ENCODE measurements around the gene C1orf232. TPM values are rescaled to one million over a fixed set of nuclear protein-coding genes. Genes with fewer than 3 reads are reported as not detected.

The C1orf232 gene
- total RNA-seq, 1 experiment from 2014 or later, result not detected

- H2AFZ ChIP-seq (ENCODE audit: low read depth, low read length, poor library complexity, severe bottlenecking), result no peak overlapping the region
Observed at GRCh38 chr1:26127235-26128163, 41.3 kb downstream of the C1orf232 start.

More at GRCh38 chr1:26127235-26128163, 41.3 kb downstream of the C1orf232 start:
- Histone ChIP-seq H3K79me2 (ENCODE audit: insufficient read depth, low read length) (peaks cover 4% of the 10 kb centered on the region; the same call in 1 of the 2 replicates), H3K9me3 (ENCODE audit: control insufficient read depth in 1 of 2, insufficient read depth in 1 of 2, low read depth in 1 of 2, low read length in 2 of 2) (no peaks in the 10 kb centered on the region), H3K27ac (ENCODE audit: low read depth, low read length) (no peak overlapping the region), H3K4me2 (ENCODE audit: low read length) (no peak overlapping the region), H3K9me2 (ENCODE audit: insufficient read depth) (no peaks in the 10 kb centered on the region), H3K4me3 (replicated peaks in 1 of 2; ENCODE audit: low read depth in 1 of 2, low read length in 2 of 2) (no peak overlapping the region), H3K27me3 (ENCODE audit: insufficient read depth, low read length) (no peaks in the 10 kb centered on the region), H3K36me3 (ENCODE audit: control insufficient read depth in 1 of 2, insufficient read depth in 2 of 2, low read length in 2 of 2) (no peaks in the 10 kb centered on the region), H3K9ac (ENCODE audit: low read length) (no peak overlapping the region), H4K20me1 (ENCODE audit: insufficient read depth) (no peaks in the 10 kb centered on the region), H3K4me1 (ENCODE audit: control insufficient read depth in 1 of 2, insufficient read depth in 2 of 2, low read length in 2 of 2) (peaks cover 11 to 32% of the 10 kb centered on the region in 2 experiments; a peak in 3 of 4 replicates)
- ATAC-seq (no peak), DNase-seq (ENCODE audit: low read depth, low spot score) (no peak)
- no TSS peak for BruUV-seq (replicated peaks)
- CTCF ChIA-PET, result interaction anchor here (0.8 to 2.0 kb wide), 4 partner anchors 18 to 106 kb away, joined by 4 to 6 read pairs (median 4); partner anchors contain the start of genes CEP85 and ZNF593
- RAD21 ChIA-PET (ENCODE audit: low non-redundant PET in 1 of 2, low total read pairs in 2 of 2, uncharacterized antibody in 2 of 2, unreplicated experiment in 2 of 2), result no interaction called here
- intact Hi-C loops (cut with micrococcal nuclease), result no loop called here
- TF ChIP-seq CBX3 (IDR thresholded peaks at IDR 0.05; ENCODE audit: low read depth), result no peak
- TF ChIP-seq, protein P1, sequence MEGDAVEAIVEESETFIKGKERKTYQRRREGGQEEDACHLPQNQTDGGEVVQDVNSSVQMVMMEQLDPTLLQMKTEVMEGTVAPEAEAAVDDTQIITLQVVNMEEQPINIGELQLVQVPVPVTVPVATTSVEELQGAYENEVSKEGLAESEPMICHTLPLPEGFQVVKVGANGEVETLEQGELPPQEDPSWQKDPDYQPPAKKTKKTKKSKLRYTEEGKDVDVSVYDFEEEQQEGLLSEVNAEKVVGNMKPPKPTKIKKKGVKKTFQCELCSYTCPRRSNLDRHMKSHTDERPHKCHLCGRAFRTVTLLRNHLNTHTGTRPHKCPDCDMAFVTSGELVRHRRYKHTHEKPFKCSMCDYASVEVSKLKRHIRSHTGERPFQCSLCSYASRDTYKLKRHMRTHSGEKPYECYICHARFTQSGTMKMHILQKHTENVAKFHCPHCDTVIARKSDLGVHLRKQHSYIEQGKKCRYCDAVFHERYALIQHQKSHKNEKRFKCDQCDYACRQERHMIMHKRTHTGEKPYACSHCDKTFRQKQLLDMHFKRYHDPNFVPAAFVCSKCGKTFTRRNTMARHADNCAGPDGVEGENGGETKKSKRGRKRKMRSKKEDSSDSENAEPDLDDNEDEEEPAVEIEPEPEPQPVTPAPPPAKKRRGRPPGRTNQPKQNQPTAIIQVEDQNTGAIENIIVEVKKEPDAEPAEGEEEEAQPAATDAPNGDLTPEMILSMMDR (IDR thresholded peaks at IDR 0.05 in 2 of 3, conservative IDR thresholded peaks at IDR 0.05 in 1 of 3; ENCODE audit: borderline replicate concordance in 1 of 3, insufficient read depth in 1 of 3, low read depth in 2 of 3, low read length in 2 of 3), result no peak
- no peak for TF ChIP-seq SP1 (IDR thresholded peaks at IDR 0.05; ENCODE audit: low read depth)
- no peak for TF ChIP-seq JUND (IDR thresholded peaks at IDR 0.05)
- no peak for TF ChIP-seq RAD21 (IDR thresholded peaks at IDR 0.05; ENCODE audit: low read depth)
- TF ChIP-seq TCF7L2 (IDR thresholded peaks at IDR 0.05; ENCODE audit: borderline replicate concordance, extremely low read depth, insufficient read depth, insufficient read length), result no peak
- no peak for TF ChIP-seq CEBPB (IDR thresholded peaks at IDR 0.05; ENCODE audit: low read depth)
- TF ChIP-seq ATF3 (IDR thresholded peaks at IDR 0.05), result no peak
- no peak for TF ChIP-seq EGR1 (IDR thresholded peaks at IDR 0.05; ENCODE audit: low read depth)
- no peak for TF ChIP-seq YY1 (IDR thresholded peaks at IDR 0.05; ENCODE audit: extremely low read depth, insufficient replicate concordance, low read depth, low read length)
- TF ChIP-seq, protein P2, sequence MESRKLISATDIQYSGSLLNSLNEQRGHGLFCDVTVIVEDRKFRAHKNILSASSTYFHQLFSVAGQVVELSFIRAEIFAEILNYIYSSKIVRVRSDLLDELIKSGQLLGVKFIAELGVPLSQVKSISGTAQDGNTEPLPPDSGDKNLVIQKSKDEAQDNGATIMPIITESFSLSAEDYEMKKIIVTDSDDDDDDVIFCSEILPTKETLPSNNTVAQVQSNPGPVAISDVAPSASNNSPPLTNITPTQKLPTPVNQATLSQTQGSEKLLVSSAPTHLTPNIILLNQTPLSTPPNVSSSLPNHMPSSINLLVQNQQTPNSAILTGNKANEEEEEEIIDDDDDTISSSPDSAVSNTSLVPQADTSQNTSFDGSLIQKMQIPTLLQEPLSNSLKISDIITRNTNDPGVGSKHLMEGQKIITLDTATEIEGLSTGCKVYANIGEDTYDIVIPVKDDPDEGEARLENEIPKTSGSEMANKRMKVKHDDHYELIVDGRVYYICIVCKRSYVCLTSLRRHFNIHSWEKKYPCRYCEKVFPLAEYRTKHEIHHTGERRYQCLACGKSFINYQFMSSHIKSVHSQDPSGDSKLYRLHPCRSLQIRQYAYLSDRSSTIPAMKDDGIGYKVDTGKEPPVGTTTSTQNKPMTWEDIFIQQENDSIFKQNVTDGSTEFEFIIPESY (IDR thresholded peaks at IDR 0.05; ENCODE audit: extremely low read depth, insufficient replicate concordance, low read length), result no peak
- TF ChIP-seq, protein P3, sequence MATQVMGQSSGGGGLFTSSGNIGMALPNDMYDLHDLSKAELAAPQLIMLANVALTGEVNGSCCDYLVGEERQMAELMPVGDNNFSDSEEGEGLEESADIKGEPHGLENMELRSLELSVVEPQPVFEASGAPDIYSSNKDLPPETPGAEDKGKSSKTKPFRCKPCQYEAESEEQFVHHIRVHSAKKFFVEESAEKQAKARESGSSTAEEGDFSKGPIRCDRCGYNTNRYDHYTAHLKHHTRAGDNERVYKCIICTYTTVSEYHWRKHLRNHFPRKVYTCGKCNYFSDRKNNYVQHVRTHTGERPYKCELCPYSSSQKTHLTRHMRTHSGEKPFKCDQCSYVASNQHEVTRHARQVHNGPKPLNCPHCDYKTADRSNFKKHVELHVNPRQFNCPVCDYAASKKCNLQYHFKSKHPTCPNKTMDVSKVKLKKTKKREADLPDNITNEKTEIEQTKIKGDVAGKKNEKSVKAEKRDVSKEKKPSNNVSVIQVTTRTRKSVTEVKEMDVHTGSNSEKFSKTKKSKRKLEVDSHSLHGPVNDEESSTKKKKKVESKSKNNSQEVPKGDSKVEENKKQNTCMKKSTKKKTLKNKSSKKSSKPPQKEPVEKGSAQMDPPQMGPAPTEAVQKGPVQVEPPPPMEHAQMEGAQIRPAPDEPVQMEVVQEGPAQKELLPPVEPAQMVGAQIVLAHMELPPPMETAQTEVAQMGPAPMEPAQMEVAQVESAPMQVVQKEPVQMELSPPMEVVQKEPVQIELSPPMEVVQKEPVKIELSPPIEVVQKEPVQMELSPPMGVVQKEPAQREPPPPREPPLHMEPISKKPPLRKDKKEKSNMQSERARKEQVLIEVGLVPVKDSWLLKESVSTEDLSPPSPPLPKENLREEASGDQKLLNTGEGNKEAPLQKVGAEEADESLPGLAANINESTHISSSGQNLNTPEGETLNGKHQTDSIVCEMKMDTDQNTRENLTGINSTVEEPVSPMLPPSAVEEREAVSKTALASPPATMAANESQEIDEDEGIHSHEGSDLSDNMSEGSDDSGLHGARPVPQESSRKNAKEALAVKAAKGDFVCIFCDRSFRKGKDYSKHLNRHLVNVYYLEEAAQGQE (IDR thresholded peaks at IDR 0.05; ENCODE audit: low read depth), result no peak
- TF ChIP-seq, protein P4, sequence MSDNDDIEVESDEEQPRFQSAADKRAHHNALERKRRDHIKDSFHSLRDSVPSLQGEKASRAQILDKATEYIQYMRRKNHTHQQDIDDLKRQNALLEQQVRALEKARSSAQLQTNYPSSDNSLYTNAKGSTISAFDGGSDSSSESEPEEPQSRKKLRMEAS (IDR thresholded peaks at IDR 0.05), result no peak
- TF ChIP-seq EZH2phosphoT487 (IDR thresholded peaks at IDR 0.05; ENCODE audit: borderline replicate concordance), result no peak
- TF ChIP-seq EZH2 (IDR thresholded peaks at IDR 0.05), result no peak
- no peak for TF ChIP-seq ZFX (IDR thresholded peaks at IDR 0.05)
- no peak for TF ChIP-seq POLR2A (IDR thresholded peaks at IDR 0.05; ENCODE audit: borderline replicate concordance, extremely low read depth, insufficient read depth, insufficient read length)
- POLR2A ChIA-PET, result no interaction called here
